Measurements from ENCODE around the gene GNG8.
"Not testable (repeated sequence)": the region's sequence is repeated elsewhere in the genome, so short reads cannot be mapped to it uniquely, and the experiment has no call there.

Gene GNG8

GRCh38 chr19:46644720-46645119 lies 8.7 kb upstream of the GNG8 start:
- no peak for DNase-seq

DNA sequence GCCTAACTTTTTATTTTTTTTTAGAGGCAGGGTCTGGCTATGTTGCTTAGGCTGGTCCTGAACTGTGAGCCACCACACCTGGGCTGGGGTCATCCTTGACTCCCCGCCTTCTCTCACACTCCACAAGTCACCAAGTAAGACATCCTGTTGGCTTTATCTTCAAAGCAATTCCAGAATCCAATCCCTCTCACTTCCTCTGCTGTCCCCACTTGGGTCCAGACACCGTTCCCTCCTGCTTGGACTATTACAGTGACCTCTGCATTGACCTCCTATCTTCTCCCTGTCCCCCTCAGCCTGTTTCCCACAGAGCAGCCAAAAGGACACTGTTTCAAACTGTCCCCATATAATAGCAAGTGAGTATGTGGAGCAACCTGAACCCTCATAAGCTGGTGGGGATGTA lies 4.7 kb upstream of the GNG8 start:
- DNase-seq, result no peak

- peak; percentile 92 for DNase-seq
Observed at GRCh38 chr19:46639358-46640182, 3.6 kb upstream of the GNG8 start.

- DNase-seq, result no peak
Observed at GRCh38 chr19:46637224-46637623, 1.2 kb upstream of the GNG8 start.

DNA sequence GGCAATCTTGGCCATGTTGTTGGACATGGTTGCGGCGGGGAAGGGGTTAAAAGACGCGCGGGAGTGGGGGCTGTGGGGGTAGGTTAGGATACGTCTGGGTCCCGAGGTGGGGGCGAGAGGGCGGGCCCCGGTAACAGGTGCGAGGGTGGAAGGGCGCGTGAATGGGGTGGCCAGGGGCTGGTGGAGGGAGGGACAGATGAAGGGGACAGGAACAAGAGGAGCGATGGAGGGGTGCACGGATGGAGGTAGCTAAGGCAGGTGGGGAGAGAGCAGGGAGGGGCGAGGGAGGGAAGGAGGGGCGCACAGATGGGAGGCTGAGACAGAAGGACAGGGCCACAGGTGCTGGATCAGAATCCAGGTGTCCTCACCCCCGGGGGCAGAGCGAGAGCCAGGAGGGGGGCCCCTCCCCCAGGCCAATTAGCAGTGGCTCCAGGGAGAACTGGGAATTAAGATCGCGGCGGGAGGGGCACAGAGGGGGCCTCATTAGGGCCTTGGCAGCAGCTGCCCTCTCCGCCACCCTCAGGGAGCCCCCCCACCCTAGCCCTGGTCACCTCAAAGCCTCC lies 1.3 kb downstream of the GNG8 start:
- DNase-seq, result no peak

- peak; percentile 87 for DNase-seq
Observed at GRCh38 chr19:46634045-46634655, 1.9 kb downstream of the GNG8 start.

GRCh38 chr19:46633130-46633529 lies 2.9 kb downstream of the GNG8 start:
- DNase-seq, result no peak

- DNase-seq, result no peak
Observed at GRCh38 chr19:46631481-46631880, 4.5 kb downstream of the GNG8 start.

GRCh38 chr19:46630586-46631205 lies 5.3 kb downstream of the GNG8 start:
- DNase-seq, result no peak

- no peak for DNase-seq
Observed at GRCh38 chr19:46629546-46630025, 6.4 kb downstream of the GNG8 start.

GRCh38 chr19:46628970-46629369 lies 7.0 kb downstream of the GNG8 start:
- DNase-seq, result not testable (repeated sequence)

- no peak for DNase-seq
Observed at GRCh38 chr19:46626446-46626845, 9.6 kb downstream of the GNG8 start.

GRCh38 chr19:46625731-46626130 lies 10.3 kb downstream of the GNG8 start:
- DNase-seq, result no peak

- peak; percentile 69 for DNase-seq
Observed at GRCh38 chr19:46624958-46625661, 10.9 kb downstream of the GNG8 start, which contains the start of gene PTGIR. Gene PTGIR, minus strand, starts transcription at chr19:46625089. Its CDS starts 864 bp downstream, at chr19:46624225.

GRCh38 chr19:46623915-46624502 lies 12.0 kb downstream of the GNG8 start:
- no peak for DNase-seq

- DNase-seq, result no peak
Observed at GRCh38 chr19:46622118-46622446, 13.9 kb downstream of the GNG8 start.

DNA sequence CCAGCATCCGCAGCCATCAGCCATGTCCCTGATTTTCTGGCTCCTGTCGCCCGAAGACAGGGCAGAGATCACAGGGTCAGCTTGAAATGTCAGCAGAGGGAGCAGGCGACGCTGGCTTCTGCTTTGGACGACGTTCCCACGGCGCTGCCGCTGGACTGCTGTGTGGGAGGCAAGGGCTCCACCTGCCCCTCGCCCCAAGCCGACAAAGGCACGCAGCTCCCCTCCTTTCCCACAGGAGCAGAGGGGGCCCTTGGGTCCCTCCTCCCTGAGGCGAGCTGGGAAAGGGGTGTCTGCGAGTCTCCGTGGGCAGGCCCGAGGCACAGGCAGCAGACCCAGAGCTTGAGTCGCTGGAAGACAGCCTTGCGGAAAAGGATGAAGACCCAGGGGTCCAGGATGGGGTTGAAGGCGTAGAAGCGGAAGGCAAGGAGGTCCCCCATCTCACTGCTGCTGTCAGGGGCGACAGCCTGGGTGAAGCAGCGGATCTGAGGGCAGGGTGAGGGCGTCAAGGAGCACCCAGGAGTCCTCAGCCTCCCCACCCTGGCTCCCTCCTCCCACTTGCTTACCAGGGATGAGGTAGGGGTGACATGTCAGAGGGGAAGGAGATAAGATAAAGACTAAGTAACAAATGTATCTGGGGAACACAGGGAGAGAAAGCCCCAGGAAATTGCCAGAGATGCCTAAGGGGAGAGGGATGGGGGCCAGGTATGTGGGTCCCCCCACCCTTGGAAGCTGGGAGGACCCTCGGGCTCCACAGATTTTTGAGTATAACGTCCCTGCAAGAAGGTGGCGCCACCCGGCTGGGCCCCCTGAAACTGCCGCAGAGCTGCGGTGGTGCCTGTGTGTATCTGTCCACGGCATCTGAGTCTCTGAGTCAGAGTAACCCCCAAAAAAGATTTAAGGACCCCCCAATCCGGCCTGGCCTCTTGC lies 14.5 kb downstream of the GNG8 start:
- no peak for DNase-seq

DNA sequence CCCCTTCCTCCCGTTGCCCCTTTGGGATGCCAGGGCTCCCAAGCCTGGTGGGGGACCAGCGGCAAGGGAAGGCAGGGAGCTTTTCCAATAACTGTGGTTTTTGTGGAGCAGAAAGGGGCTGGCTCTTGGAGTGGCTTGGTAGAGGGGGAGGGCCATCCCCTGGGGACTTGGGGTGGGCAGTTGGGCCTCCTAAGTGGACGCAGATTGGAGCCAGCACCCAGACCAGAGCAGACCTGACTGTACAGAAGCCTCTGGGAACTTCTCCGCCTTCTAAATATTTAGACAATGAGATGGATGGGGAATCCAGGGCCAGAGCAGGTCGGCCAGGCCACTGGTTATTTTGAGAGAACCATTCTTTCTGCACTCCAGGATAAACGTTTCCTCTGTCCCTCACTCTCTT lies 15.3 kb downstream of the GNG8 start:
- DNase-seq, result no peak

- DNase-seq, result no peak
Observed at GRCh38 chr19:46620267-46620666, 15.7 kb downstream of the GNG8 start.

- no peak for DNase-seq
Observed at GRCh38 chr19:46618670-46619231, 17.3 kb downstream of the GNG8 start.

- DNase-seq, result no peak
Observed at GRCh38 chr19:46617601-46618000, 18.4 kb downstream of the GNG8 start.

Data from left hindlimb (tissue), 1 donor.